NCI-H526 treated with DMSO at 0.1 percent for 48 hours (cell line): ENCODE results near the gene ODC1.

Experiments used
- DNase-seq: peaks from one replicate; lab custom pipeline; 2025; lab: John Stamatoyannopoulos, UW

ODC1 gene

GRCh38 chr2:10433947-10434885 is 13.9 kb downstream of the ODC1 start:
- no peak for DNase-seq

- DNase-seq, result no peak
Observed at GRCh38 chr2:10433264-10433946, 14.7 kb downstream of the ODC1 start.

GRCh38 chr2:10432311-10433181 is 15.6 kb downstream of the ODC1 start:
- DNase-seq, result no peak

- no peak for DNase-seq
Observed at GRCh38 chr2:10431797-10432196, 16.3 kb downstream of the ODC1 start.

GRCh38 chr2:10430886-10431622 is 17.1 kb downstream of the ODC1 start:
- no peak for DNase-seq

- no peak for DNase-seq
Observed at GRCh38 chr2:10428924-10429323, 19.2 kb downstream of the ODC1 start.

- DNase-seq, result no peak
Observed at GRCh38 chr2:10428355-10428754, 19.8 kb downstream of the ODC1 start.

- no peak for DNase-seq
Observed at GRCh38 chr2:10427618-10427949, 20.5 kb downstream of the ODC1 start.

- no peak for DNase-seq
Observed at GRCh38 chr2:10426726-10427617, 21.2 kb downstream of the ODC1 start.

GRCh38 chr2:10425699-10426098 is 22.4 kb downstream of the ODC1 start:
- DNase-seq, result no peak

- DNase-seq, result no peak
Observed at GRCh38 chr2:10424916-10425505, 23.1 kb downstream of the ODC1 start.

GRCh38 chr2:10424051-10424450 is 24.1 kb downstream of the ODC1 start:
- DNase-seq, result no peak

- no peak for DNase-seq
Observed at GRCh38 chr2:10423400-10423774, 24.7 kb downstream of the ODC1 start.

- DNase-seq, result no peak
Observed at GRCh38 chr2:10422732-10423399, 25.3 kb downstream of the ODC1 start.

GRCh38 chr2:10422251-10422650 is 25.9 kb downstream of the ODC1 start:
- no peak for DNase-seq

GRCh38 chr2:10419553-10420257 is 28.4 kb downstream of the ODC1 start:
- DNase-seq, result no peak

GRCh38 chr2:10417551-10418335 is 30.4 kb downstream of the ODC1 start:
- DNase-seq, result no peak

GRCh38 chr2:10415640-10416039 is 32.5 kb downstream of the ODC1 start:
- DNase-seq, result no peak
